22Rv1 (cell line): ENCODE data around the gene LINS1.

ENCODE experiments used
- H3K27ac ChIP-seq: fragments of 450-650 bp; 2 replicates; pipeline ENCODE4 v1.5.1; 2017
- ZFX ChIP-seq: fragments of 450-650 bp; IDR thresholded peaks from 2 replicates; pipeline ENCODE4 v1.6.1; 2017; ENCODE audit warnings: antibody characterized with exemption, borderline replicate concordance
- TF ChIP-seq, protein P1 (sequence below): fragments of 450-650 bp; IDR thresholded peaks from 2 replicates; pipeline ENCODE4 v1.5.1; 2017; ENCODE audit warnings: mild to moderate bottlenecking

Gene LINS1

GRCh38 chr15:100558771-100559254 is 43.2 kb downstream of the LINS1 start:
- no peak for TF ChIP-seq ZFX
- TF ChIP-seq, protein P1, sequence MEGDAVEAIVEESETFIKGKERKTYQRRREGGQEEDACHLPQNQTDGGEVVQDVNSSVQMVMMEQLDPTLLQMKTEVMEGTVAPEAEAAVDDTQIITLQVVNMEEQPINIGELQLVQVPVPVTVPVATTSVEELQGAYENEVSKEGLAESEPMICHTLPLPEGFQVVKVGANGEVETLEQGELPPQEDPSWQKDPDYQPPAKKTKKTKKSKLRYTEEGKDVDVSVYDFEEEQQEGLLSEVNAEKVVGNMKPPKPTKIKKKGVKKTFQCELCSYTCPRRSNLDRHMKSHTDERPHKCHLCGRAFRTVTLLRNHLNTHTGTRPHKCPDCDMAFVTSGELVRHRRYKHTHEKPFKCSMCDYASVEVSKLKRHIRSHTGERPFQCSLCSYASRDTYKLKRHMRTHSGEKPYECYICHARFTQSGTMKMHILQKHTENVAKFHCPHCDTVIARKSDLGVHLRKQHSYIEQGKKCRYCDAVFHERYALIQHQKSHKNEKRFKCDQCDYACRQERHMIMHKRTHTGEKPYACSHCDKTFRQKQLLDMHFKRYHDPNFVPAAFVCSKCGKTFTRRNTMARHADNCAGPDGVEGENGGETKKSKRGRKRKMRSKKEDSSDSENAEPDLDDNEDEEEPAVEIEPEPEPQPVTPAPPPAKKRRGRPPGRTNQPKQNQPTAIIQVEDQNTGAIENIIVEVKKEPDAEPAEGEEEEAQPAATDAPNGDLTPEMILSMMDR, result no peak
- H3K27ac ChIP-seq, result no peak overlapping the region

GRCh38 chr15:100553468-100553867 is 48.5 kb downstream of the LINS1 start:
- no peak overlapping the region for H3K27ac ChIP-seq
- TF ChIP-seq ZFX, result no peak
- TF ChIP-seq, protein P1, result no peak

GRCh38 chr15:100547961-100548360 is 54.0 kb downstream of the LINS1 start:
- no peak overlapping the region for H3K27ac ChIP-seq
- TF ChIP-seq, protein P1, result no peak
- no peak for TF ChIP-seq ZFX

GRCh38 chr15:100544946-100545345 is 57.0 kb downstream of the LINS1 start:
- TF ChIP-seq ZFX, result no peak
- TF ChIP-seq, protein P1, result no peak
- no peak overlapping the region for H3K27ac ChIP-seq

GRCh38 chr15:100544338-100544841 is 57.6 kb downstream of the LINS1 start:
- TF ChIP-seq, protein P1, result no peak
- no peak for TF ChIP-seq ZFX
- no peak overlapping the region for H3K27ac ChIP-seq

DNA sequence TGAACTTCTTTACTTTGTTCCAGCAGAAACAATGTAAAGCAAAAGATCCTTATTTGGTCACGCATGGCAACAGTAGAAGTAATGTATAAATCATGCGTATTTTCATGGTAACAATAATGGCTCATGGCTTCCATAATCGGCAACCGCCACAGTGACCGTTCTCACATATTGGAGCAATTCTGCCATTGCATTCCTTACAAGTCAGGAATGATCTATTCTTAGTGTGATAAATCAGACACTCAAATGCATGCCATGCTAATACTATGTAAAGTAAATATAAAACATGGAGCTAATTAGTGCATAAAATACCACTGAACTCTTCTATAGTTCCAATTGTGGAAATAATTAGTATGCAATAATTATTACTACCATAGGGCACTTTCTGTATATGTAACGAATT is 59.7 kb downstream of the LINS1 start:
- TF ChIP-seq, protein P1, result no peak
- TF ChIP-seq ZFX, result no peak
- no peak overlapping the region for H3K27ac ChIP-seq

DNA sequence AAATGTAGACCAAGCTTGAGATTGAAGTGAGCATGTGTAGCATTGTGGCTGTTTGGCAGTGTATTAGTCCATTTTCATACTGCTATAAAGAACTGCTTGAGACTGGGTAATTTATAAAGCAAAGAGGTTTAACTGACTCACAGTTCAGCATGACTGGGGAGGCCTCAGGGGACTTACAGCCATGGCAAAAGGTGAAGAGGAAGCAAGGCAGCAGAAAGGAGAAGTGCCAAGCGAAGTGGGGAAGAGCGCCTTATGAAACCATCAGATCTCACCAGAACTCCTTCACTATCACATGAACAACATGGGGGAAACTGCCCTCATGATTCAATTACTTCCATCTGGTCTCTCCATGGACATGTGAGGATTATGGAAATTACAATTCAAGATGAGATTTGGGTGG is 64.7 kb downstream of the LINS1 start:
- H3K27ac ChIP-seq, result no peak overlapping the region
- TF ChIP-seq ZFX, result no peak
- TF ChIP-seq, protein P1, result no peak
